Endothelial cell of umbilical vein (primary cell): ENCODE data around the gene SPRR1A. TPM values are rescaled to one million over a fixed set of nuclear protein-coding genes. Genes with fewer than 3 reads are reported as not detected.

Experiments
- BruUV-seq: library from RNA; stranded (reverse); fragments of 400-500 nt; replicated peaks from 2 replicates; lab custom pipeline; 2021; lab: Mats Ljungman, UMichigan
- CTCF ChIA-PET: fragments of 300-600, 350-600 bp; sonication (Branson Sonifier 250); formaldehyde crosslinking; loops from one replicate; lab custom pipeline; 2021; ENCODE audit warnings: antibody characterized with exemption, inconsistent platforms; lab: Charles Lee
- POLR2A ChIA-PET: fragments of 300-600, 350-600 bp; sonication (Branson Sonifier 250); formaldehyde crosslinking; loops from one replicate; lab custom pipeline; 2021; ENCODE audit warnings: antibody characterized with exemption, inconsistent platforms; lab: Charles Lee
- DNase-seq: peaks from one replicate; pipeline ENCODE4 v3.0.0-alpha.2; 2011; ENCODE audit warnings: low read depth, low spot score
- FAIRE-seq: peaks from 2 replicates; lab custom pipeline; 2011; peaks lifted over from hg19 to GRCh38; lab: Jason Lieb, UNC
- H2AFZ ChIP-seq: 2 replicates; pipeline ENCODE4 v1.6.0; 2012; ENCODE audit warnings: low read depth, low read length, control low read depth, inconsistent platforms
- H3K27ac ChIP-seq: 2 replicates; pipeline ENCODE4 v1.5.1; 2011; ENCODE audit warnings: low read depth, mild to moderate bottlenecking, control low read depth, low read length, moderate library complexity; ENCODE audit not compliant: insufficient read depth
- H3K27me3 ChIP-seq, 2 experiments: 2 replicates each; pipeline versions ENCODE4 v1.6.0 to v1.6.1; 2011; ENCODE audit warnings: low read length in 2 of 2, mixed read lengths in 1 of 2; ENCODE audit not compliant: control insufficient read depth in 2 of 2, insufficient read depth in 2 of 2
- H3K36me3 ChIP-seq, 2 experiments: 2 replicates in 1 of 2; 3 replicates in 1 of 2; pipeline ENCODE4 v1.5.1; 2011; ENCODE audit warnings: low read length in 2 of 2, mild to moderate bottlenecking in 1 of 2, moderate library complexity in 1 of 2; ENCODE audit not compliant: control insufficient read depth in 2 of 2, insufficient read depth in 2 of 2; ENCODE audit errors: extremely low read depth in 1 of 2
- H3K4me1 ChIP-seq: 3 replicates; pipeline ENCODE4 v1.5.1; 2011; ENCODE audit warnings: mild to moderate bottlenecking, low read length; ENCODE audit not compliant: control insufficient read depth, insufficient read depth; ENCODE audit errors: extremely low read depth
- H3K4me2 ChIP-seq: 2 replicates; pipeline ENCODE4 v1.6.1; 2011; ENCODE audit warnings: low read length, control low read depth, mixed read lengths; ENCODE audit not compliant: insufficient read depth
- H3K4me3 ChIP-seq, 3 experiments: fragments of 200-600 bp in 1 of 3; sonication (generic), shearing (Covaris generic) in 1 of 3; replicated peaks in 1 of 3; 2 replicates each; pipeline ENCODE4 v1.5.1; 2011 to 2016; ENCODE audit warnings: control low read depth in 3 of 3, low read length in 3 of 3, mild to moderate bottlenecking in 2 of 3, inconsistent platforms in 1 of 3, low read depth in 1 of 3, moderate library complexity in 1 of 3; ENCODE audit not compliant: insufficient read depth in 1 of 3
- H3K79me2 ChIP-seq: 2 replicates; pipeline ENCODE4 v1.6.0; 2012; ENCODE audit warnings: low read length, inconsistent platforms; ENCODE audit not compliant: control insufficient read depth, insufficient read depth
- H3K9ac ChIP-seq: replicated peaks from 2 replicates; pipeline ENCODE3; 2011; ENCODE audit warnings: low read length, control low read depth; ENCODE audit not compliant: insufficient read depth; ENCODE audit errors: extremely low read depth
- H3K9me1 ChIP-seq: replicated peaks from 3 replicates; pipeline ENCODE4 v1.6.0; 2011; ENCODE audit warnings: mild to moderate bottlenecking, low read length; ENCODE audit not compliant: control insufficient read depth, insufficient read depth; ENCODE audit errors: extremely low read depth
- H3K9me3 ChIP-seq: replicated peaks from 2 replicates; pipeline ENCODE4 v1.5.1; 2012; ENCODE audit warnings: low read length, inconsistent platforms; ENCODE audit not compliant: control insufficient read depth, insufficient read depth
- H4K20me1 ChIP-seq: replicated peaks from 2 replicates; pipeline ENCODE3; 2011; ENCODE audit warnings: mild to moderate bottlenecking, low read length; ENCODE audit not compliant: control insufficient read depth, insufficient read depth; ENCODE audit errors: extremely low read depth
- EZH2 ChIP-seq: IDR thresholded peaks from 2 replicates; pipeline ENCODE4 v1.6.1; 2012; ENCODE audit warnings: borderline replicate concordance, low read depth, mild to moderate bottlenecking, moderate library complexity, low read length, inconsistent platforms; ENCODE audit not compliant: severe bottlenecking
- FOS ChIP-seq: IDR thresholded peaks from 2 replicates; pipeline ENCODE4 v1.6.1; 2011; ENCODE audit warnings: mild to moderate bottlenecking, low read length, moderate library complexity, borderline replicate concordance; ENCODE audit not compliant: insufficient read depth
- GATA2 ChIP-seq: IDR thresholded peaks from 2 replicates; pipeline ENCODE4 v1.7.0; 2011; ENCODE audit warnings: low read depth, mild to moderate bottlenecking, moderate library complexity, mixed read lengths, low read length; ENCODE audit not compliant: insufficient read length, insufficient read depth
- JUN ChIP-seq: IDR thresholded peaks from 2 replicates; pipeline ENCODE4 v1.6.1; 2011; ENCODE audit warnings: borderline replicate concordance, low read depth; ENCODE audit not compliant: insufficient read length, insufficient read depth
- MYC ChIP-seq: IDR thresholded peaks from one replicate; pipeline ENCODE4 v1.6.1; 2011; ENCODE audit warnings: mild to moderate bottlenecking, low read depth, low read length
- POLR2A ChIP-seq: IDR thresholded peaks from 2 replicates; pipeline ENCODE4 v1.6.1; 2012; ENCODE audit warnings: low read depth, mild to moderate bottlenecking, control low read depth, low read length
- POLR2AphosphoS5 ChIP-seq: IDR thresholded peaks from 2 replicates; pipeline ENCODE4 v1.6.1; 2012; ENCODE audit warnings: low read depth, mild to moderate bottlenecking, control low read depth, low read length, moderate library complexity; ENCODE audit not compliant: insufficient read depth
- dilution Hi-C: fragments of 300-500 bp; cut with MboI; formaldehyde crosslinking; loops from one replicate; pipeline ENCODE4 v1.15.0; 2019; ENCODE audit warnings: low sequenced_read_pairs; ENCODE audit not compliant: extremely low pct_ligation_motif_present
- intact Hi-C: fragments of 100-400 bp; cut with micrococcal nuclease; formaldehyde crosslinking; loops from one replicate; pipeline ENCODE4 v1.10.0; 2022
- polyA plus RNA-seq, 4 experiments: library from polyadenylated mRNA; depleted of rRNA in 3 of 4; stranded (reverse) in 3 of 4; unstranded in 1 of 4; fragments of >200 nt; gene quantifications; 2 replicates each; pipeline versions ENCODE4 v1.2.1 to v1.2.3, GENCODE V29; 2011 to 2012; ENCODE audit warnings: missing spikeins in 1 of 4
- total RNA-seq: library from RNA; stranded (reverse); gene quantifications from 2 replicates; pipeline ENCODE4 v1.2.3, GENCODE V29; 2021
- TF ChIP-seq, protein P1 (sequence below), 2 donors: IDR thresholded peaks; 1 replicate in 1 of 2; 2 replicates in 1 of 2; pipeline ENCODE4 v1.5.1; 2011; ENCODE audit warnings: low read length in 2 of 2, mild to moderate bottlenecking in 2 of 2, moderate library complexity in 2 of 2, control low read depth in 1 of 2, inconsistent platforms in 1 of 2, low read depth in 1 of 2; ENCODE audit not compliant: insufficient read depth in 1 of 2; ENCODE audit errors: extremely low read depth in 1 of 2
- TF ChIP-seq, protein P2 (sequence below): IDR thresholded peaks from 2 replicates; pipeline ENCODE4 v1.6.1; 2011; ENCODE audit not compliant: insufficient read depth, insufficient read length

SPRR1A gene
- total and polyA plus RNA-seq, 2 donors (not counting 3 experiments of a cell fraction or from before 2014, with no cell fraction given): not detected

DNA sequence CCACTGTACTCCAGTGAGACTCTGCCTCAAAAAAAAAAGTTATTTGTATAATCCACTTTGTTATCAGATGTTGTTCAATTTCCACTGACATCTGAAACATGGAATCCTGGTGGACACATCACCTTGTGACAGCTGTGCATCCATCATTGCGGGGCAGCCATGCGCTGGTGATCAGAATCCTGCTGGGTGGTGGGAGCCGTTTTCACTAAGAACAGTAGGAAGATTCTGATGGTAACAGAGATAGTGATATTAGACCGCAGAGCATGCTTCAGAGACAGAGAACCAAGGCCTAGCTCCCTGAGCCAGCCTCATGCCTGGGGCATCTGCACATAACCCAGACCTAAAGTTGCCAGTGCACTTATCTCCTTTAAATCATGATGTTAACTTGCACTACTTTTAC, 14.6 kb downstream of the SPRR1A start:
- Histone ChIP-seq H3K27ac (no peak overlapping the region), H2AFZ (no peak overlapping the region), H3K9ac (no peak overlapping the region), H3K79me2 (no peaks in the 10 kb centered on the region), H3K9me3 (no peaks in the 10 kb centered on the region), H3K4me1 (no peaks in the 10 kb centered on the region), H3K36me3 (no peaks in the 10 kb centered on the region), H3K27me3 (no peaks in the 10 kb centered on the region), H3K9me1 (no peaks in the 10 kb centered on the region), H3K4me3 (no peak overlapping the region), H4K20me1 (no peaks in the 10 kb centered on the region), H3K4me2 (no peak overlapping the region)
- intact Hi-C loops: no loop called here
- TF ChIP-seq POLR2AphosphoS5 (no peak), GATA2 (no peak), MYC (no peak), EZH2 (no peak), POLR2A (no peak), JUN (no peak), FOS (no peak)
- TF ChIP-seq, protein P1, sequence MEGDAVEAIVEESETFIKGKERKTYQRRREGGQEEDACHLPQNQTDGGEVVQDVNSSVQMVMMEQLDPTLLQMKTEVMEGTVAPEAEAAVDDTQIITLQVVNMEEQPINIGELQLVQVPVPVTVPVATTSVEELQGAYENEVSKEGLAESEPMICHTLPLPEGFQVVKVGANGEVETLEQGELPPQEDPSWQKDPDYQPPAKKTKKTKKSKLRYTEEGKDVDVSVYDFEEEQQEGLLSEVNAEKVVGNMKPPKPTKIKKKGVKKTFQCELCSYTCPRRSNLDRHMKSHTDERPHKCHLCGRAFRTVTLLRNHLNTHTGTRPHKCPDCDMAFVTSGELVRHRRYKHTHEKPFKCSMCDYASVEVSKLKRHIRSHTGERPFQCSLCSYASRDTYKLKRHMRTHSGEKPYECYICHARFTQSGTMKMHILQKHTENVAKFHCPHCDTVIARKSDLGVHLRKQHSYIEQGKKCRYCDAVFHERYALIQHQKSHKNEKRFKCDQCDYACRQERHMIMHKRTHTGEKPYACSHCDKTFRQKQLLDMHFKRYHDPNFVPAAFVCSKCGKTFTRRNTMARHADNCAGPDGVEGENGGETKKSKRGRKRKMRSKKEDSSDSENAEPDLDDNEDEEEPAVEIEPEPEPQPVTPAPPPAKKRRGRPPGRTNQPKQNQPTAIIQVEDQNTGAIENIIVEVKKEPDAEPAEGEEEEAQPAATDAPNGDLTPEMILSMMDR (IDR thresholded peaks at IDR 0.05; ENCODE audit: extremely low read depth in 1 of 2, insufficient read depth in 1 of 2, low read depth in 1 of 2, low read length in 2 of 2): no peak
- TF ChIP-seq, protein P2, sequence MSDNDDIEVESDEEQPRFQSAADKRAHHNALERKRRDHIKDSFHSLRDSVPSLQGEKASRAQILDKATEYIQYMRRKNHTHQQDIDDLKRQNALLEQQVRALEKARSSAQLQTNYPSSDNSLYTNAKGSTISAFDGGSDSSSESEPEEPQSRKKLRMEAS: no peak
- CTCF ChIA-PET: no interaction called here
- POLR2A ChIA-PET: no interaction called here
- no peak for FAIRE-seq
- BruUV-seq: no TSS peak
- dilution Hi-C loops: no loop called here
- DNase-seq: no peak
